Neutrophil (primary cell): ENCODE results near the gene PRDM12.

Experiments
- H3K27ac ChIP-seq: fragments of 200-600 bp; sonication (generic); 2 replicates; pipeline ENCODE4 v1.5.1; 2016; ENCODE audit warnings: mild to moderate bottlenecking, moderate library complexity
- H3K27me3 ChIP-seq: fragments of 200-600 bp; sonication (generic); 2 replicates; pipeline ENCODE4 v1.6.0; 2016; ENCODE audit warnings: mild to moderate bottlenecking
- H3K36me3 ChIP-seq: fragments of 200-600 bp; sonication (generic); 2 replicates; pipeline ENCODE4 v1.5.1; 2017
- H3K4me1 ChIP-seq, 2 experiments: fragments of 200-600 bp in 1 of 2; sonication (generic) in 1 of 2; 1 replicate in 1 of 2; 2 replicates in 1 of 2; pipeline versions ENCODE4 v1.5.1 to v1.6.1; 2013 to 2016; ENCODE audit warnings: low read depth in 1 of 2, low read length in 1 of 2, mild to moderate bottlenecking in 1 of 2, moderate library complexity in 1 of 2; ENCODE audit not compliant: control insufficient read depth in 1 of 2, insufficient read depth in 1 of 2
- H3K4me3 ChIP-seq, 2 experiments: fragments of 200-600 bp in 1 of 2; sonication (generic) in 1 of 2; 1 replicate in 1 of 2; 2 replicates in 1 of 2; pipeline ENCODE4 v1.5.1; 2013 to 2016; ENCODE audit warnings: low read depth in 1 of 2, low read length in 1 of 2, mild to moderate bottlenecking in 1 of 2, moderate library complexity in 1 of 2
- H3K9me3 ChIP-seq: fragments of 200-600 bp; sonication (generic); 2 replicates; pipeline ENCODE4 v1.5.1; 2016
- TF ChIP-seq, protein P1 (sequence below): fragments of 200-600 bp; sonication (generic); IDR thresholded peaks from 2 replicates; pipeline ENCODE4 v1.5.1; 2016; ENCODE audit warnings: antibody characterized with exemption

The PRDM12 gene

DNA sequence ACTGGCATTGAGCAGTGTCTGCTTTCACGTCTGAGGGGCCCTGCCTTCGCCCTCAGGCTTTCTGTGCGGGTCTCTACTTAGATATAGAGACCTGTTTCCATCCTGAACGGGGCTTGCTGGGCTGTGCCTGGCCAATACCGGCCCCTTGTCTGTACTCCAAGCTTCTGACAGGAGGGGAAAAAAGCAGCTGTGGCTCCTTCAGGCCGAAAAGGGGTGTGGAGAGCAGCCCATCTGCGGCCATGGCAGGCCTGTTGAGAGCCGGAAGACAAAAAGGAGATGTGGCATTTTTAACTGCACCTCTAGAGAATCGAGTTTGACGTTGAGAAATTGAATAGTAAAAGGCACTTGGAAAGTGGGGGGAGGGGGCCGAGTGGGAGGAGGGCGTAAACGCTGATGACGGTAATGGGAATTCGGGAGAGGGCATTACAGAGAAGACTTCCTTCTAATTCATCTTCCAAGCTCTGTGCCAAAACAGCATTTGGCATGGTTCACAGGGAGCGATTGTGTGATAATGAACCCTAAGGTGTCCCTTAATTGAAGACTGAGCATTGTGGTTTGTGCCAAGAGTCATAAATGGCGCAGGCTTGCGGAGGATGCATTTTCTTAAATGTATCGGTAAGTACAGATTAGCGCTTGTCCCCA is 25.1 kb upstream of the PRDM12 start:
- Histone ChIP-seq H3K27me3 (no peaks in the 10 kb centered on the region), H3K4me3 (no peak overlapping the region), H3K4me1 (no peaks in the 10 kb centered on the region), H3K9me3 (no peaks in the 10 kb centered on the region), H3K27ac (no peak overlapping the region), H3K36me3 (peaks cover 38% of the 10 kb centered on the region)
- TF ChIP-seq, protein P1, sequence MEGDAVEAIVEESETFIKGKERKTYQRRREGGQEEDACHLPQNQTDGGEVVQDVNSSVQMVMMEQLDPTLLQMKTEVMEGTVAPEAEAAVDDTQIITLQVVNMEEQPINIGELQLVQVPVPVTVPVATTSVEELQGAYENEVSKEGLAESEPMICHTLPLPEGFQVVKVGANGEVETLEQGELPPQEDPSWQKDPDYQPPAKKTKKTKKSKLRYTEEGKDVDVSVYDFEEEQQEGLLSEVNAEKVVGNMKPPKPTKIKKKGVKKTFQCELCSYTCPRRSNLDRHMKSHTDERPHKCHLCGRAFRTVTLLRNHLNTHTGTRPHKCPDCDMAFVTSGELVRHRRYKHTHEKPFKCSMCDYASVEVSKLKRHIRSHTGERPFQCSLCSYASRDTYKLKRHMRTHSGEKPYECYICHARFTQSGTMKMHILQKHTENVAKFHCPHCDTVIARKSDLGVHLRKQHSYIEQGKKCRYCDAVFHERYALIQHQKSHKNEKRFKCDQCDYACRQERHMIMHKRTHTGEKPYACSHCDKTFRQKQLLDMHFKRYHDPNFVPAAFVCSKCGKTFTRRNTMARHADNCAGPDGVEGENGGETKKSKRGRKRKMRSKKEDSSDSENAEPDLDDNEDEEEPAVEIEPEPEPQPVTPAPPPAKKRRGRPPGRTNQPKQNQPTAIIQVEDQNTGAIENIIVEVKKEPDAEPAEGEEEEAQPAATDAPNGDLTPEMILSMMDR: no peak

DNA sequence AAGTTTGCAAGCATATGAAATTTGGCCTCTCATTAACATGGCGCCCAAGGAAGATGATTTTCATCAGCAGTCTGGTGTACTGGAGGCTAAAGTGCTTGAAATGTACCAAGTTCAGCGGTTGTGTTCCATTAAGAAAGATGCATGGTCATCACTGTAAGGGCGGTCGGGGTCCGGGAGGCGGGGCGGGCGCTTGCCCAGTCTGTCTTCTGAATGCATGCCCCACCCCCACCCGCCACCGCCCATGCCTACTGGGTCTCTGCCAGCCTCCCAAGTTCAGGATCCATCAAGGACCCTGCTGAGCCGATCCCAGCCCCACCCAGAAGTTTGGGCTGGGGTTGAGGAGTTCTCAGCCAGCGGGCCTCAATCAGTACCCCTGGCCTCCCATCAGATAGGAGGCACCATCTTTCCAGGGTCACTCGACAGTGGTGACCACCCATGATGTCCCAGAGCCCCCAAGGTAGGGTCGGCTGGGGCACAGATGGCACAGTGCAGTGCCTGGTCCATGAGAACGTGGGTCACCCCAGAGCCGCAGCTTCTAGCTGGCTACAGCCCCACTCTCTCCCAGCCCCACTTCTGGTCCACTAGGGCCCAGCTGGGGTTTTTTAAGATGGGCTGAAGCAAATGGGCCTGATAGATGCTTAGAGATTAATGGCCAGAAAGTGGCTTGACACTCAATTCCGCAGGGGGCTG is 24.4 kb upstream of the PRDM12 start:
- Histone ChIP-seq H3K4me1 (no peaks in the 10 kb centered on the region), H3K27ac (no peak overlapping the region), H3K4me3 (no peak overlapping the region), H3K27me3 (no peaks in the 10 kb centered on the region), H3K9me3 (no peaks in the 10 kb centered on the region), H3K36me3 (peaks cover 31% of the 10 kb centered on the region)
- TF ChIP-seq, protein P1: no peak

DNA sequence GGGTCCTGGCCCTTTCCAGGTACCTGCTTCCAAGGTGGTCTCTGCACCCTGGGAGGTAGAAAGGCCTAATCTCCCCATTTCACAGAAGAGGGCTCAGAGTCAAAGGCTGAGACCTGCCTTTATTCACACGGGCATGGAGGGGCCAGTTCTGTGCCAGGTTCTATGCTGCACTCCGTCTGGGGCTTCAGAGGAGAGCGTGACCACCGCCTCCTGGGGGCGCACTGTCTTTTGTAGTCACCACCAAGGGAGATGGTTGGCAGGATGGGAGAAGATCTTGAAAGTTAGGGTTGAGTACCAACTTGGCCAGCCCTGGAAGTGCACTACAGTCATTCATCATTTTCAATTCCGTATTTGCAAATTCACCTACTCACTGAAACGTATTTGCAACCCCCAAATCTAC is 23.7 kb upstream of the PRDM12 start:
- TF ChIP-seq, protein P1: no peak
- Histone ChIP-seq H3K27me3 (peaks cover 5% of the 10 kb centered on the region), H3K9me3 (no peaks in the 10 kb centered on the region), H3K36me3 (peaks cover 24% of the 10 kb centered on the region), H3K4me3 (no peak overlapping the region), H3K4me1 (no peaks in the 10 kb centered on the region), H3K27ac (no peak overlapping the region)

DNA sequence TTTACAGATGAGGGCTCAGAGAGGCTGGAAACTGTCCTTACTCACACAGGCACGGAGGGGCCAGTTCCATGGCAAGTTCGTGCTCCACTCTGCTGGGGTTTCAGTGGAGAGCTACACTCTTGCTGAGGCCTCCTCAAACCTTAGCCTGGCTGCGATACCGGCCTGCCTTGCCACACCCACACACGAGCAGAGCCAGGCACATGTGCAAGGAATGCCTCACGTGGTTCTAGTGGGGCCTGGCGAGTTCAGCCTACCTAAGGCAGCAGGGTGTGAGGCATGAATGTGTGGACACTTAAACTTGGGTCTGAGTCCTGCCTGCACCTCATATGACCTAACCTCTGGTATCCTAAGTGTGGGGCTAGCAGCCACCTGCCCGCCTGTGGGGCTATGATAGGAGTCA is 21.5 kb upstream of the PRDM12 start:
- no peak overlapping the region for H3K27ac ChIP-seq
- H3K9me3 ChIP-seq: no peaks in the 10 kb centered on the region
- no peak overlapping the region for H3K4me3 ChIP-seq
- H3K4me1 ChIP-seq: no peaks in the 10 kb centered on the region
- TF ChIP-seq, protein P1: no peak
- H3K36me3 ChIP-seq: peaks cover 7% of the 10 kb centered on the region
- peaks cover 12% of the 10 kb centered on the region for H3K27me3 ChIP-seq

DNA sequence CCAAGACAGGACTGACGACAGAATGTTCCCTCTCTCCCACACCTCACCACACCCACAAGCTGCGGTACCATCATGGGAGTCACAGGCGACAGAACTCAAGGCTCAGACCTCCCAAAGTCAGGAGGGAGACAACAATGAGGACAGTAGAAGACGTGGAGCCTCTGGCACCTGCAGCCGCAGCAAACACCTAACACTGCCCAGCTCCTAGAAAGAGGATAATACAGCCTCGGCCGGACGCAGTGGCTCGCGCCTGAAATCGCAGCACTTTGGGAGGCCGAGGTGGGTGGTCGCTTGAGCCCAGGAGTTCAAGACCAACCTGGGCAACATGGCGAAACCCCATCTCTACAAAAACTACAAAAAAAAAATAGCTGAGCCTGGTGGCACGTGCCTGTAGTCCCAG is 13.2 kb upstream of the PRDM12 start:
- no peaks in the 10 kb centered on the region for H3K4me1 ChIP-seq
- peaks cover 62% of the 10 kb centered on the region for H3K27me3 ChIP-seq
- no peaks in the 10 kb centered on the region for H3K9me3 ChIP-seq
- no peaks in the 10 kb centered on the region for H3K36me3 ChIP-seq
- TF ChIP-seq, protein P1: no peak
- H3K4me3 ChIP-seq: no peak overlapping the region
- no peak overlapping the region for H3K27ac ChIP-seq
